Measurements from ENCODE around the gene PHKB. TPM values are rescaled to one million over a fixed set of nuclear protein-coding genes. Genes with fewer than 3 reads are reported as not detected.

The PHKB gene
- total and polyA plus RNA-seq, 2 of the 8 experiments (the other 6 are each of a cell fraction or from before 2014, with no cell fraction given): 18.6 to 38.3 TPM

DNA sequence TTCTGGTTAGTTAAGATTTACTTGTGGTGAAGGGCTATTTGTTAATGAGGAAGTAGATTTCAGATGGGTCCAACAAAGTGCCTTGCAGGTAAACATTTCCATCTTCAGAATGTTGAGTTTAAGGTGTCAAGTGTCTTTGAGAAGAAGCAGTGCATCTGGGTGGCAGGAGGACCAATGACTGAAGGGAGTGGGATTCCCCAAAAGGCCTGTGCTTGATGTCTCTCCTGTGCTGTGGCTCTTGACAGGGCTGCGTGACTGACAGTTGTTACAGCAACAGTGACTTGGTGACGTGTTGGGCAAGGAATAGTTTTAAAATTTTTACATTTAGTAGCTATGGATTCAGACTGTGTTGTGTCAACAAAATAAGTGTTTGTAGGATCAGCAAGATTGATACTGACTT, 149.9 kb downstream of the PHKB start:
- no peak overlapping the region for H2BK12ac ChIP-seq (ENCODE audit: low read depth, low read length)
- H3K4ac ChIP-seq (replicated peaks; ENCODE audit: insufficient read length, low read depth, low read length): no peak overlapping the region
- H2BK5ac ChIP-seq (ENCODE audit: low read depth, low read length): no peak overlapping the region
- no peak overlapping the region for H2AK5ac ChIP-seq (ENCODE audit: low read depth, low read length)
- TF ChIP-seq TCF12 (IDR thresholded peaks at IDR 0.05; ENCODE audit: low read depth, low read length) (no peak), GTF2F1 (IDR thresholded peaks at IDR 0.05; ENCODE audit: borderline replicate concordance, low read depth, low read length) (no peak), YY1 (IDR thresholded peaks at IDR 0.05; ENCODE audit: low read depth, low read length) (no peak), KDM1A (IDR thresholded peaks at IDR 0.05; ENCODE audit: borderline replicate concordance, low read length) (no peak), CHD1 (IDR thresholded peaks at IDR 0.05; ENCODE audit: low read depth, low read length) (no peak)
- TF ChIP-seq, protein P1, sequence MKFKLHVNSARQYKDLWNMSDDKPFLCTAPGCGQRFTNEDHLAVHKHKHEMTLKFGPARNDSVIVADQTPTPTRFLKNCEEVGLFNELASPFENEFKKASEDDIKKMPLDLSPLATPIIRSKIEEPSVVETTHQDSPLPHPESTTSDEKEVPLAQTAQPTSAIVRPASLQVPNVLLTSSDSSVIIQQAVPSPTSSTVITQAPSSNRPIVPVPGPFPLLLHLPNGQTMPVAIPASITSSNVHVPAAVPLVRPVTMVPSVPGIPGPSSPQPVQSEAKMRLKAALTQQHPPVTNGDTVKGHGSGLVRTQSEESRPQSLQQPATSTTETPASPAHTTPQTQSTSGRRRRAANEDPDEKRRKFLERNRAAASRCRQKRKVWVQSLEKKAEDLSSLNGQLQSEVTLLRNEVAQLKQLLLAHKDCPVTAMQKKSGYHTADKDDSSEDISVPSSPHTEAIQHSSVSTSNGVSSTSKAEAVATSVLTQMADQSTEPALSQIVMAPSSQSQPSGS (IDR thresholded peaks at IDR 0.05; ENCODE audit: low read length): no peak
- H4K91ac ChIP-seq (replicated peaks; ENCODE audit: insufficient read length, low read length): no peak overlapping the region
- no peak overlapping the region for H3K4me3 ChIP-seq (ENCODE audit: extremely low read depth in 1 of 4, insufficient read depth in 2 of 4, low read depth in 3 of 4, low read length in 4 of 4)
- FAIRE-seq: no peak
- H3K27me3 ChIP-seq (replicated peaks in 1 of 4; ENCODE audit: control insufficient read depth in 3 of 4, extremely low read depth in 1 of 4, insufficient read depth in 3 of 4, low read length in 3 of 4): no peaks in the 10 kb centered on the region
- CTCF ChIA-PET (ENCODE audit: partially characterized antibody): interaction anchor here (1.1 kb wide), 2 partner anchors 8 to 502 kb away, joined by 3 read pairs; no protein-coding TSS in a partner anchor
- H3K79me1 ChIP-seq (ENCODE audit: low read depth, low read length): no peaks in the 10 kb centered on the region
- no peaks in the 10 kb centered on the region for H3K4me1 ChIP-seq (replicated peaks in 1 of 4; ENCODE audit: control insufficient read depth in 3 of 4, insufficient read depth in 4 of 4, low read length in 3 of 4)
- H4K8ac ChIP-seq (ENCODE audit: extremely low read depth, insufficient read depth, low read length): no peak overlapping the region
- POLR2A ChIA-PET (ENCODE audit: partially characterized antibody): no interaction called here
- no peak overlapping the region for H3K14ac ChIP-seq (ENCODE audit: insufficient read length)
- no peak overlapping the region for H2AFZ ChIP-seq (ENCODE audit: low read length)
- H3K36me3 ChIP-seq (ENCODE audit: control insufficient read depth in 2 of 4, insufficient read depth in 4 of 4, low read length in 3 of 4): no peaks in the 10 kb centered on the region
- no peak overlapping the region for H3K56ac ChIP-seq (replicated peaks; ENCODE audit: insufficient read length, low read depth, low read length)
- H3K79me2 ChIP-seq (ENCODE audit: control insufficient read depth in 1 of 2, insufficient read depth in 2 of 2, low read length in 2 of 2): no peaks in the 10 kb centered on the region
- H3K9ac ChIP-seq (replicated peaks in 1 of 4; ENCODE audit: extremely low read depth in 1 of 4, low read depth in 3 of 4, low read length in 3 of 4): no peak overlapping the region
- DNase-seq (ENCODE audit: low read depth in 1 of 2, low spot score in 2 of 2): no peak
- no peaks in the 10 kb centered on the region for H3K23me2 ChIP-seq (ENCODE audit: low read depth, low read length)
- no peak overlapping the region for H2BK20ac ChIP-seq (ENCODE audit: low read length)
- 0 out of 4 replicates have a peak, but pooled peaks cover 0 to 4% of the 10 kb centered on the region in 2 experiments for H3K9me3 ChIP-seq (ENCODE audit: insufficient read depth in 2 of 2, low read depth in 1 of 2, low read length in 1 of 2)
- no peak overlapping the region for H3K23ac ChIP-seq (ENCODE audit: insufficient read length)
- H3K4me2 ChIP-seq (ENCODE audit: insufficient read depth in 1 of 2, low read depth in 2 of 2, low read length in 2 of 2): no peak overlapping the region
- no peak overlapping the region for H3K27ac ChIP-seq (ENCODE audit: low read depth, low read length)
- no peak overlapping the region for H3K18ac ChIP-seq (ENCODE audit: extremely low read depth, low read length)
- WGBS, 2 experiments (ENCODE audit: extremely low coverage in 1 of 2, insufficient coverage in 1 of 2, insufficient read length in 1 of 2, insufficient replicate concordance in 2 of 2, low coverage in 1 of 2, low lambda C conversion rate in 2 of 2, missing lambda C conversion rate in 1 of 2): 97% methylated on average over 2 of the region's 2 CpGs; no CpG with 5 or more reads in 1 of the 2 experiments
- H4K5ac ChIP-seq (ENCODE audit: insufficient read length, low read depth, low read length): no peak overlapping the region
- H2BK15ac ChIP-seq (ENCODE audit: low read length): no peak overlapping the region
- no peak overlapping the region for H2BK120ac ChIP-seq (replicated peaks; ENCODE audit: low read depth, low read length)
- H4K20me1 ChIP-seq (replicated peaks in 1 of 2; ENCODE audit: control insufficient read depth in 1 of 2, insufficient read depth in 2 of 2, low read length in 2 of 2): no peaks in the 10 kb centered on the region

Measured in H1 (cell line).